K562 (cell line): Measurements from ENCODE around the gene KLK11.

Experiments used
- CBX2 ChIP-seq: fragments of 200-600 bp; sonication (generic); IDR thresholded peaks from one replicate; pipeline ENCODE4 v1.6.1; 2012; ENCODE audit warnings: mild to moderate bottlenecking, low read length, inconsistent platforms; ENCODE audit not compliant: insufficient read depth, poor library complexity, severe bottlenecking
- EP300 ChIP-seq: IDR thresholded peaks from 2 replicates; pipeline ENCODE4 v1.6.1; 2012; ENCODE audit warnings: low read length, improper control_type of control experiment
- FOS ChIP-seq: IDR thresholded peaks from 3 replicates; pipeline ENCODE4 v1.6.1; 2011; ENCODE audit not compliant: insufficient read length; ENCODE audit errors: extremely low read depth
- KLF1 ChIP-seq: fragments of 450-650 bp; IDR thresholded peaks from 2 replicates; pipeline ENCODE4 v1.6.1; 2016; ENCODE audit warnings: missing genetic modification characterization, missing compliant biosample characterization
- POLR2A ChIP-seq: fragments of 450-650 bp; conservative IDR thresholded peaks from 2 replicates; pipeline ENCODE4 v1.6.1; 2016
- POLR2AphosphoS5 ChIP-seq: IDR thresholded peaks from 2 replicates; pipeline ENCODE4 v1.6.1; 2011; ENCODE audit warnings: mild to moderate bottlenecking, low read depth, low read length, moderate library complexity; ENCODE audit not compliant: control insufficient read depth, insufficient read depth
- ZBTB1 ChIP-seq: sonication (generic); formaldehyde crosslinking; IDR thresholded peaks from 2 replicates; pipeline ENCODE4 v1.8.1; 2023; ENCODE audit warnings: missing genetic modification reagents, low read depth, mild to moderate bottlenecking, borderline replicate concordance
- ZFX ChIP-seq: sonication (generic); formaldehyde crosslinking; IDR thresholded peaks from 2 replicates; pipeline ENCODE4 v1.8.0; 2022; ENCODE audit warnings: mild to moderate bottlenecking, missing genetic modification reagents, moderate library complexity
- TF ChIP-seq, protein P1 (sequence below), 3 experiments: IDR thresholded peaks in 2 of 3; conservative IDR thresholded peaks in 1 of 3; 2 replicates each; pipeline ENCODE4 v1.5.1; 2011 to 2012; ENCODE audit warnings: low read length in 3 of 3, mild to moderate bottlenecking in 3 of 3, control low read depth in 2 of 3, improper control_type of control experiment in 1 of 3, inconsistent platforms in 1 of 3, low read depth in 1 of 3, mixed read lengths in 1 of 3, moderate library complexity in 1 of 3; ENCODE audit not compliant: insufficient read depth in 2 of 3

DNA sequence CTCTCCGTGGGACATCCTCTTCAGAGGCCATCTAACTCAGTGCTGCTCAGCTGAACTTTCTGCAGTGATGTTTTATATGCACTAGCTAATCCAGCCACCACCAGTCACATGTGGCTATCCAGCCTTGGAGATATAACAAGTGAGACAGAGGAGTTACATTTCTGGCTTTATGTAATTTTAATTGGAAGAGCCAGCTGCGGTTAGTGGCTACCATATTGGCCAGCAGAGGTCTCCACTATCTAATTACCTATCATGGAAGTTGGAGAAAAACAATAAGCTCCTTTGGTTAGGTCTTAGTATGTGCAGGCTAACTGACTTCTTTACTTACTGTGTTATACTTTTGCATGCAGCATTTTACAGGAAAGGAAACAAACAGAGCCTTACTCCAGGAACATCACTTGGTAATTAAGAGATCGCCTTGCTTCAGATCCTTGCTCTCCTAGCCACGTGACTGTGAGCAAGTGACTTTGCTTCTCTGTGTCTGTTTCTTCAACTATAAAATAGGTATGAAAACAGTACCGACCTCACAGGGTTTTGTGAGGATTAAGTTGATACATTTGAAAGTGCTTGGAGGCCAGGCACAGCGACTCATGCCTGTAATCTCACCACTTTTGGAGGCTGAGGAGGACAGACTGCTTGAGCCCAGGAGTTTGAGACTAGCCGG, 5.3 kb downstream of the KLK11 start:
- TF ChIP-seq KLF1 (tag) (no peak), POLR2AphosphoS5 (no peak), CBX2 (no peak), FOS (no peak), EP300 (no peak), ZBTB1 (CRISPR knock-in tag) (no peak), POLR2A (no peak), ZFX (CRISPR knock-in tag) (no peak)
- TF ChIP-seq, protein P1, sequence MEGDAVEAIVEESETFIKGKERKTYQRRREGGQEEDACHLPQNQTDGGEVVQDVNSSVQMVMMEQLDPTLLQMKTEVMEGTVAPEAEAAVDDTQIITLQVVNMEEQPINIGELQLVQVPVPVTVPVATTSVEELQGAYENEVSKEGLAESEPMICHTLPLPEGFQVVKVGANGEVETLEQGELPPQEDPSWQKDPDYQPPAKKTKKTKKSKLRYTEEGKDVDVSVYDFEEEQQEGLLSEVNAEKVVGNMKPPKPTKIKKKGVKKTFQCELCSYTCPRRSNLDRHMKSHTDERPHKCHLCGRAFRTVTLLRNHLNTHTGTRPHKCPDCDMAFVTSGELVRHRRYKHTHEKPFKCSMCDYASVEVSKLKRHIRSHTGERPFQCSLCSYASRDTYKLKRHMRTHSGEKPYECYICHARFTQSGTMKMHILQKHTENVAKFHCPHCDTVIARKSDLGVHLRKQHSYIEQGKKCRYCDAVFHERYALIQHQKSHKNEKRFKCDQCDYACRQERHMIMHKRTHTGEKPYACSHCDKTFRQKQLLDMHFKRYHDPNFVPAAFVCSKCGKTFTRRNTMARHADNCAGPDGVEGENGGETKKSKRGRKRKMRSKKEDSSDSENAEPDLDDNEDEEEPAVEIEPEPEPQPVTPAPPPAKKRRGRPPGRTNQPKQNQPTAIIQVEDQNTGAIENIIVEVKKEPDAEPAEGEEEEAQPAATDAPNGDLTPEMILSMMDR (IDR thresholded peaks at IDR 0.05 in 2 of 3, conservative IDR thresholded peaks at IDR 0.05 in 1 of 3; ENCODE audit: insufficient read depth in 2 of 3, low read depth in 1 of 3, low read length in 3 of 3) = peak; percentile 62 to 86 (median 78)
